T1000 (cell line): ENCODE results near the gene MARS2.
"Not testable (repeated sequence)": the region's sequence is repeated elsewhere in the genome, so short reads cannot be mapped to it uniquely, and the experiment has no call there.

ENCODE experiments used
- DNase-seq: peaks from one replicate; lab custom pipeline; 2025; ENCODE audit warnings: mixed read lengths; lab: John Stamatoyannopoulos, UW

The MARS2 gene

DNA sequence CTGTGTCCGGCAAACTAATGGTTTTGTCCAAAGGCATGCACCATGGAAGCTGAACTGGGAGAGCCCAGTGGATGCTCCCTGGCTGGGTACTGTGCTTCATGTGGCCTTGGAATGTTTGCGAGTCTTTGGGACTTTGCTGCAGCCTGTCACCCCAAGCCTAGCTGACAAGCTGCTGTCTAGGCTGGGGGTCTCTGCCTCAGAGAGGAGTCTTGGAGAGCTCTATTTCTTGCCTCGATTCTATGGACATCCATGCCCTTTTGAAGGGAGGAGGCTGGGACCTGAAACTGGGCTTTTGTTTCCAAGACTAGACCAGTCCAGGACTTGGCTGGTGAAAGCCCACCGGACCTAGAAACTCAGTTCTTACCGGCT lies 1.7 kb downstream of the MARS2 start:
- DNase-seq = no peak

DNA sequence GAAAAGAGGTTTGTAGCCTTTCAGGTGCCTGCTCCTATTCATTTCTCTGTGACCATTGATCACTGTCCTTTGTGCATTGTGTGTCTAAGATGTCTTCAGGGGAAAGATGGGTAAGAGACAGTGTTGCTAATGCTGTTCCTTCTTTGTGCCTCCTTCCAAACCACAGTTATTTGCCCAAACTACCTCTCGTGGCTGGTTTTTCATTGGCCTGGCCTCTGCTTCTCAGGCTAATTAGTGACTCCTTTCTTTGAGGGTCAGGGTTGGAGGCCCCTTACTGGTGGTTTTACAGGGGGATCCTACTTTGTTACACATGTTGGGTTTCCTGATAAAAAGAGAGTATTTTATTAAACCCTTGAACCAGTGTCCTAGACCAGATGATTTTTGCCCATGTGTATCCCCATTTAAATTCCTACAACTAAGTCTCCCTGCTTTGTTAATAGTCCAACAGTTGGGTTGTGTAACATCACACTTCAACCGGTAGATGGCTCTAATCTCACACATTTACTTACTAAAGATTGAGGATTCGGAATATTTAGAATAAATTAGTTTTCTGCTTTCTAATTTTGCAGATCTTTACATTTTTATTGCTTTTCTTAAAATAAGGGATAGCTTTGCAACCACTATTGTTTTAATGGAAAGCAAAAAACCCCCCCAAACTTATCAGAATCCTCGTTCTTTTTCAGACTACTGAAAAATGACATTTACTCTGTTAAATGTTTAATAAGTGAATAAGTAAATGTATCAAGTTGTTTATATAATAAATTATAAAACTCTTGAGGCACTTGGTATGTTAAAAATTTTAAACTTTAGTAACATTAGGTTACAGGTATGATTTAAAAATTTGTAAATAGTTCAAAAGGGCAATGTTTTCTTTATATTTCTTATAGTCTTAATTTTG lies 2.4 kb downstream of the MARS2 start:
- DNase-seq = no peak

DNA sequence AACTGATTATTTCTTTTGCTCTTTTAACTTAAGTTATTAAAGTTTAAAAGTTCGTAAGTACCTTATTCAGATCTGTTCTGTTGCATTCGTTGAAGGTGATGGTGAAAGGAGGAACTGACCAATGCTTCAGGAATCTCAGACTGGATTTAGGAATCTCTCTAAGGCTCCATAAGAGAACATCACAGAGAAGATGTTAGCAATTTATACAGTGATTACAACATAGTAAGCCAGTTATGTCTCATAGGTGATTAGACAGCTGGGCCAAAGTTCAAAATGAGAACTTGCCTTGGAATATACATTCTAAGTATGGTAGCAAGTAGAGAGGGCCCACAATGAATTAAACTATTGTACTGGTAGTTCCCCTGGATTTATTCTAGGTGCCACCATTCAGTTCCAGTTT lies 3.2 kb downstream of the MARS2 start:
- no peak for DNase-seq

DNA sequence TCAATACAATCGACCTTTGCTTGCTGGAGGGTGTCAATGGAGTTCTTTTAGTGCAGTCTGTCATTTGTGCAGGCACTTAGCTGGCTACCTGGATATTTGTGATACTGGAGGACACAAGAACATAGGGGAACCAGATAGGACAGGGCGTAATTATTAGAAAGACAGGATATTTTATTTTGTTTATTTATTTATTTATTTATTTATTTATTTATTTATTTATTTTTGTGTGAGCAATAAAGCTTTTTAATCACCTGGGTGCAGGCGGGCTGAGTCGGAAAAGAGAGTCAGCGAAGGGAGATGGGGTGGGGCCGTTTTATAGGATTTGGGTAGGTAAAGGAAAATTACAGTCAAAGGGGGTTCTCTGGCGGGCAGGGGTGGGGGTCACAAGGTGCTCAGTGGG lies 4.0 kb downstream of the MARS2 start:
- DNase-seq = not testable (repeated sequence)

DNA sequence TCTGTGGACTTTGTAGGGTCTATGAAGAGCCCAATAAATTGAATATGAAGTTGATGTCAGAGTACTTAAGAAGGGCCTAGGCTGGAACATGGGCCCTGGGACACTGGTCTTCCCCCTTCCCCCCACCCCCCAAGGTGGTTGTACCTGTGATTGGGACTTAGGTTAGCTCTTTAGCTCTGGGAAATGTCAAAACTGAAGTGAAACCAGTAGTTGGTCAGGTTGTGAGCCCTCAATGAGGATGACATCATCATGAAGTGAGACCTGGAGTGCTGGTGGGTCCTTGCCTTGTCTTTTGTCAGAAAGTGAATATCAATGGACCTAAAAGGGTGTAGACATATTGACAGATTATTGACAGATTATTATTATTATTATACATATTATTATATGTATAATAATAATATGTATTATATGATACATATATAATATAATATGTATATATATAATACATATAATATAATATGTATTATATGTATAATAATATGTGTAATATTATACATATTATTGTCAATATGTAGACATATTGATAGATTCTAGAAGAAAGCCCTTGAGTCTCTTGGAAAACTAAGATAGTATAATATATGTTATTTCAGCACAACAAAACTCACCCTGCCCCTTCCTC lies 5.4 kb downstream of the MARS2 start:
- no peak for DNase-seq

DNA sequence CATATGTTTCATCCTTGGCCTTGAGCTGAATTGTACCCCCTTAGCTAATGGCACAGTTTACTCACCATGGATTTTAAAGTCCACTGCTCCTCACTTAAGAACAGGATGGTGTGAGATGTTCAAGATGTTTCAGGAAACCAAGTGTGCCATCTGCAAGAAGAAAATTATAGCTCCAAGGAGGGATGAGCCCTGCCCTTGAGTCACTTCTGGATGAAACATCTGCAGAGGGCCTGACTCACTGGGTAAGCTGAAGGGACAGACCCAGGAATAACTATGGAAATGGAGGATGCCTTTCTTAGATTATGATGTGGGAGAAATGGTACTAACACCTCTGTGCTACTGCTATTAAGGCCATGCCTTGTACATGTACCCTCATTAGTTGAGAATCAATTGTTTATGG lies 6.4 kb downstream of the MARS2 start:
- no peak for DNase-seq

DNA sequence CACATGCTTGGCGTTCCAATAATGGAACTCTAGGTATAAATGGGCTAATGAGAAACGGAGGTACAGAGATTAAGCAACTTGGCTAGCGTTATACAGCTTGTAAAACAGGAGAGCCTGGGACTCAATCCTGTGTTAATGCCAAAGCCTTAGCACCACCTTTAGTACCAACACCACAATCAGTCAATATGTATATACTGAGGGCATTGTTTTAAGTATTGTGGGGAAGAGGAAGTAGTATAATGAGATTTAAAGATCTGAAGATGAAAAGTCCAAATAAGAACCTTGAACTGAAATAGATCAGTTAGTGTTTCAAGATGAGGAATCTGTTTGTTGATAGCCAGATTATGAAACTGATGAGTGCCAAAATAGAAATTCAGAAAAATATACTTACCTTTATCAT lies 8.1 kb downstream of the MARS2 start:
- DNase-seq = no peak

DNA sequence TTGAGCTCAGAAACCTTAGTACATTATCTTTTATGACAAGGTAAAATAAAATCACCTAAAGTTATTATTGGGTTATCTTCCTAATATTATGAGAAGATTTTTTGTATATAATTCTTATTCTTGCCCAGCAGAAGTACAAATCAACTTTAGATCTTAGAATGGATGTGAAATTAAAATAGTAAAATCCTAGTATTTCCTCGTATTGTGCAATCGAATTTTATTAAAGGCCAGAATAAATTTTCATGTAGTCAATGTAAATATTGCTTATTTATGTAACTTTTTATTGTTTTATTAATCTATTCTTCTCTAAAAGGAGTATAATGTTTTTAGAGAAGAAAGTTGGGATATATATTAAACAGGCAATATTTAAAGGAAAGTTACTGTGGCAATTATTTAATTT lies 12.7 kb downstream of the MARS2 start:
- no peak for DNase-seq

DNA sequence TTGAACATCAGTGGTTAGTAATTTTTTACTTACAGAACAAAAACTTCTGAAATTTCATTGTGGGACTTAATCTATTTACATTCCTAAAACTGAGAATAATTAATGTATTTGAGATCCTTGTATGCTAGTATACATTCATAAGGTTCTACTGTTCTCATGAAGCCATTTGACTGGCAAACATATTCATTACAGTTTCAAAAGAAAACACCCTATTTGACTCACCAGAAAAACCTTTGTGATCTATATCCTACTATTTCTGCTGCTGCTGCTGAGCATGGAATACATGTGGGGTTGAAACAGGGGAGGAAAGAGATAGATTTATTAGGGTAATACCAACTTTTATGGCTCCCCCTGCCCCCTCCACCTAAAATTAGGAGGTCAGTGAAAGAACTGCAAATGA lies 21.8 kb downstream of the MARS2 start:
- no peak for DNase-seq

DNA sequence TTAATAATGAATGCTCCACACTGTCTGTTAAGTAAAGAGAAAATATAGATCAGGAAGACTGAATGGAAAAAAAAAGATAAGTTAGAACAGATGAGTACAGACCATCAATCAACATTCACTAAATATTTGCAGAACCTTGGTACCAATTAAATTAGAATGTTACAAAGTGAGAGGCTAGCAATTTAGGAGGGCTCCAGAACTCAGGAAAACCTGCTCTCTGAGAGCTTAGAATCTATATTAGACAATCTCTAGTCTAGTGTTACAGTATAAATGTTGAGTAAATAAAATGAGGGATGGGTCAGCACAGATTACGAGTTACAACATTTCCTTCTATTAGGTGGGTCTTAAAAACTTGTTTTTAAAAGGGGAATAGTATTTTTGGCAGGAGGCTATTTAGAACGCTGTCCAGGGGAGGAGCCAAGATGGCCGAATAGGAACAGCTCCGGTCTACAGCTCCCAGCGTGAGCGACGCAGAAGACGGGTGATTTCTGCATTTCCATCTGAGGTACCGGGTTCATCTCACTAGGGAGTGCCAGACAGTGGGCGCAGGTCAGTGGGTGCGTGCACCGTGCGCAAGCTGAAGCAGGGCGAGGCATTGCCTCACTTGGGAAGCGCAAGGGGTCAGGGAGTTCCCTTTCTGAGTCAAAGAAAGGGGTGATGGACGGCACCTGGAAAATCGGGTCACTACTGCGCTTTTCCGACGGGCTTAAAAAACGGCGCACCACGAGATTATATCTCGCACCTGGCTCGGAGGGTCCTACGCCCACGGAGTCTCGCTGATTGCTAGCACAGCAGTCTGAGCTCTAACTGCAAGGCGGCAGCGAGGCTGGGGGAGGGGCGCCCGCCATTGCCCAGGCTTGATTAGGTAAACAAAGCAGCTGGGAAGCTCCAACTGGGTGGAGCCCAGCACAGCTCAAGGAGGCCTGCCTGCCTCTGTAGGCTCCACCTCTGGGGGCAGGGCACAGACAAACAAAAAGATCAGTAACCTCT lies 23.7 kb downstream of the MARS2 start:
- DNase-seq = not testable (repeated sequence)

DNA sequence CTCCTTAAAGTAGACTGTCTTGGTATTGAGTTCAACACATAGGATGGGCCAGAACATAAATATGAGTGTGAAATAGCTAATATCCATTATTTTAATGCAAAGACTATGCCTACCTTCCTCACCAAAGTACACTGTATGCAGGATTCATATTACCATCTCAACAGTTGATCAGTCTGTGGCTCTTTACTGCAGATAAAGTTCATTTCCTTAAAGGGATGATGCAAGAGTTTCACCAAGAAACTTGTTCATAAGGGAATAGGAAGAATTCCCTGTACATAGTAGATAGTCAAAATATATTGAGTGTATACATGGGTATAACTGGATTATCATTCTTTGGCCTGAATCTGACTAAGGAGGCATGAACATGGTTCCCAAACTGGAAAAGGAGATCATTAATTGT lies 35.0 kb downstream of the MARS2 start:
- DNase-seq = no peak
